CD8-positive, alpha-beta memory T cell (primary cell): Measurements from ENCODE around the gene FDXACB1. TPM values are rescaled to one million over a fixed set of nuclear protein-coding genes. Genes with fewer than 3 reads are reported as not detected.

Experiments
- CTCF ChIA-PET: fragments of 350-600 bp; sonication (Branson Sonifier 250); formaldehyde crosslinking; loops from one replicate; lab custom pipeline; 2021; ENCODE audit warnings: antibody characterized with exemption; lab: Charles Lee
- POLR2A ChIA-PET: fragments of 350-600 bp; sonication (Branson Sonifier 250); formaldehyde crosslinking; loops from one replicate; lab custom pipeline; 2021; ENCODE audit warnings: antibody characterized with exemption; lab: Charles Lee
- DNase-seq, 5 donors: peaks; one replicate each; pipeline versions ENCODE4 v3.0.0 to v3.0.0-alpha.2; 2020 to 2022; ENCODE audit warnings: mixed read lengths in 1 of 5
- H3K27ac ChIP-seq: one replicate; pipeline ENCODE4 v1.7.0; 2013; ENCODE audit warnings: low read depth, mild to moderate bottlenecking, low read length, moderate library complexity
- H3K27me3 ChIP-seq: 2 replicates; pipeline ENCODE4 v1.7.0; 2013; ENCODE audit warnings: low read length, mild to moderate bottlenecking; ENCODE audit not compliant: insufficient read depth, poor library complexity, severe bottlenecking
- H3K36me3 ChIP-seq: 2 replicates; pipeline ENCODE4 v1.7.0; 2013; ENCODE audit warnings: mild to moderate bottlenecking, low read length, moderate library complexity; ENCODE audit not compliant: insufficient read depth
- H3K4me1 ChIP-seq: 2 replicates; pipeline ENCODE4 v1.7.0; 2013; ENCODE audit warnings: mild to moderate bottlenecking, low read length, moderate library complexity; ENCODE audit not compliant: insufficient read depth
- H3K4me3 ChIP-seq: 2 replicates; pipeline ENCODE4 v1.7.0; 2013; ENCODE audit warnings: mild to moderate bottlenecking, low read length
- H3K9me3 ChIP-seq: 2 replicates; pipeline ENCODE4 v1.7.0; 2013; ENCODE audit warnings: mild to moderate bottlenecking, low read length
- H3K27ac Mint-ChIP-seq, 8 donors: one replicate each; pipeline ENCODE4 v1.8.0; 2020 to 2021; ENCODE audit warnings: mixed read lengths in 8 of 8, mild to moderate bottlenecking in 6 of 8, inconsistent platforms in 3 of 8, moderate library complexity in 3 of 8
- H3K27me3 Mint-ChIP-seq, 2 donors: one replicate each; pipeline ENCODE4 v1.8.0; 2020 to 2021; ENCODE audit warnings: mixed read lengths in 2 of 2, mild to moderate bottlenecking in 1 of 2, moderate library complexity in 1 of 2
- H3K36me3 Mint-ChIP-seq, 3 donors: one replicate each; pipeline ENCODE4 v1.8.0; 2020 to 2021; ENCODE audit warnings: mixed read lengths in 3 of 3, inconsistent platforms in 1 of 3, mild to moderate bottlenecking in 1 of 3
- H3K4me1 Mint-ChIP-seq, 3 donors: one replicate each; pipeline ENCODE4 v1.8.0; 2020 to 2021; ENCODE audit warnings: mixed read lengths in 3 of 3, inconsistent platforms in 1 of 3, mild to moderate bottlenecking in 1 of 3
- H3K4me3 Mint-ChIP-seq, 7 donors: one replicate each; pipeline ENCODE4 v1.8.0; 2020 to 2021; ENCODE audit warnings: mixed read lengths in 7 of 7, mild to moderate bottlenecking in 6 of 7, moderate library complexity in 4 of 7, inconsistent platforms in 2 of 7
- H3K9me3 Mint-ChIP-seq, 5 donors: one replicate each; pipeline ENCODE4 v1.8.0; 2020 to 2022; ENCODE audit warnings: mixed read lengths in 5 of 5, mild to moderate bottlenecking in 3 of 5, moderate library complexity in 2 of 5, inconsistent platforms in 1 of 5
- polyA plus RNA-seq: library from polyadenylated mRNA; unstranded; fragments of 300-500 nt; fragmentation: Illumina TruSeq; gene quantifications from one replicate; pipeline ENCODE4 v1.2.3, GENCODE V29; 2021
- total RNA-seq, 2 experiments: library from RNA; stranded (reverse); gene quantifications; one replicate each; pipeline ENCODE4 v1.2.3, GENCODE V29; 2021

The FDXACB1 gene, protein sequence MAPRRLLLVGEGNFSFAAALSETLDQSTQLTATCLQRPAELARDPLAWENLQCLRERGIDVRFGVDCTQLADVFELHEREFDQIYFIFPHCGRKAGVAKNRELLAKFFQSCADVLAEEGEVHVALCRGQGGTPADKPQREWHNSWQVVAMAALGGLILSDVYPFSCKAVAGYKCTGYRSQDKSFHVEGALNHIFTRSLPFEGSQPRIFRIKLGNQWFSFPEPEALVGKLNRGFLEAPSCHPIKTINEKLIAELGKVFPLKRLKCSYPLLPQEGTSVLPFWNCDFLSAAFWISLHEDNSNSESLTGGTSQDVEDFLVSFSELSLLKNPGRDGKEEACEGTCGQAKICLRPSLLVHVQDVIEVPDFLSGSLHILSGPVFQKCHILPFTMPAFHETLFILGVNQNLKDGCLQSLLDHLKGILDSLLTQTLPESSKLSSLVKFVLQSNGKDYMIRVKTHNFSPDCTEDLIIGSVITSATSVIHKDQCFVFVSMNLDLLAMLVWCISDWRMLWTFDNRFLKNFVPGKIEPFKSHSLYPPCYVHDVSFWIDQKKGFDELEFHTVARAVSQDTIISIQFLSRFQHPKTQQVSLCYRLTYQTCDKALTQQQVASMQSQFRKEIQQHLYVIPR
- total RNA-seq (10 to 100 TPM; 11.6 to 12.7 TPM), polyA plus RNA-seq (6.4 TPM)

DNA sequence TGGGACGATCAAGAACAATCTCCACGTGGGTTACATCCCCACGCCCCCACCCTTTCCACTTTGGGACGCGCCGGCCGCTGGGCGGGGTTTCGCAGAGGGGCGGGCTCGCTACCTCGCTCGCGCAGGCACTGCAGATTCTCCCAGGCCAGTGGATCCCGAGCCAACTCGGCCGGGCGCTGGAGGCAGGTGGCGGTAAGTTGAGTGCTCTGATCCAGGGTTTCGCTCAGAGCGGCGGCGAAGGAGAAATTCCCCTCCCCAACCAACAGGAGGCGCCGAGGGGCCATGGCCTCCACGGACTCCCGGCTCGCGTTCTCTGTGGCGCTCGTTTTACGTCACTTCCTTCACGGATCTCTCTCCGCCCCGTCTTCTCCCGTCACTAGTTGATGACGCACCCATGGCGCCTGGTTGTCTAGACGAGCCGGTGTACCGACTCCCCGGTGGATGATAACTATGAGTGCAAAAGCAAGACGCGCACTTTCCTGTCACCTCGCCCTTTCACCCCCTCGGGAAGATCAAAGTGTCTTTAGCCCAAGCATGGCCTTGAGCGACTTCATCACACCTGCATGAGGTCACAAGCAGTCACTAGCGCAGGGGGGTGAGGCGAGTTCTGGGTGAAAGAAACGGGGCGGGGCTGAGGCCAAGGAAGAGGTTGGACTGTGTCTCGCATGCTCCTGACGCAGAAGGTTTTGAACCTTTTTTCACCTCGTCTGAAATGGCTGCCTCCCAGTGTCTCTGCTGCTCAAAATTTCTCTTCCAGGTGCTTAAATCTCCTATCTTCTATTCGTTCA, at the start of gene FDXACB1, which contains the start of gene CFAP68:
Gene FDXACB1, minus strand, starts transcription at position 317 of the 788 bp plus-strand sequence. Its CDS starts 33 bp downstream, at position 284.
Gene CFAP68, plus strand, starts transcription at position 693 of the 788 bp plus-strand sequence. Its CDS starts 20 bp downstream, at position 713.
- Histone ChIP-seq H3K4me3 (peak within 1 kb of the TSS; percentile 84), H3K27ac (peak within 1 kb of the TSS; percentile 100), H3K4me1 (peaks cover 18% of the 10 kb centered on the region), H3K36me3 (no peaks in the 10 kb centered on the region), H3K9me3 (no peaks in the 10 kb centered on the region), H3K27me3 (no peaks in the 10 kb centered on the region)
- H3K36me3 Mint-ChIP-seq: peaks cover 7 to 49% (median 11%) of the 10 kb centered on the region in 3 donors
- POLR2A ChIA-PET: interaction anchor here (1.1 to 1.5 kb wide), 3 partner anchors 8 to 48 kb away, joined by 7 to 11 read pairs (median 8); partner anchors contain the start of gene ALG9
- peak within 1 kb of the TSS; percentile 88 to 98 (median 94) for H3K4me3 Mint-ChIP-seq
- H3K4me1 Mint-ChIP-seq: peaks cover 15 to 34% (median 17%) of the 10 kb centered on the region in 3 donors
- no peaks in the 10 kb centered on the region for H3K9me3 Mint-ChIP-seq
- peak; percentile 90 to 99 (median 97) for DNase-seq
- peak within 1 kb of the TSS; percentile 95 to 100 (median 100) for H3K27ac Mint-ChIP-seq
- no peaks in the 10 kb centered on the region for H3K27me3 Mint-ChIP-seq
- CTCF ChIA-PET: interaction anchor here (0.9 to 1.9 kb wide), 6 partner anchors 8 to 208 kb away, joined by 3 to 8 read pairs (median 4); partner anchors contain the start of genes ALG9, SDHD and TIMM8B

DNA sequence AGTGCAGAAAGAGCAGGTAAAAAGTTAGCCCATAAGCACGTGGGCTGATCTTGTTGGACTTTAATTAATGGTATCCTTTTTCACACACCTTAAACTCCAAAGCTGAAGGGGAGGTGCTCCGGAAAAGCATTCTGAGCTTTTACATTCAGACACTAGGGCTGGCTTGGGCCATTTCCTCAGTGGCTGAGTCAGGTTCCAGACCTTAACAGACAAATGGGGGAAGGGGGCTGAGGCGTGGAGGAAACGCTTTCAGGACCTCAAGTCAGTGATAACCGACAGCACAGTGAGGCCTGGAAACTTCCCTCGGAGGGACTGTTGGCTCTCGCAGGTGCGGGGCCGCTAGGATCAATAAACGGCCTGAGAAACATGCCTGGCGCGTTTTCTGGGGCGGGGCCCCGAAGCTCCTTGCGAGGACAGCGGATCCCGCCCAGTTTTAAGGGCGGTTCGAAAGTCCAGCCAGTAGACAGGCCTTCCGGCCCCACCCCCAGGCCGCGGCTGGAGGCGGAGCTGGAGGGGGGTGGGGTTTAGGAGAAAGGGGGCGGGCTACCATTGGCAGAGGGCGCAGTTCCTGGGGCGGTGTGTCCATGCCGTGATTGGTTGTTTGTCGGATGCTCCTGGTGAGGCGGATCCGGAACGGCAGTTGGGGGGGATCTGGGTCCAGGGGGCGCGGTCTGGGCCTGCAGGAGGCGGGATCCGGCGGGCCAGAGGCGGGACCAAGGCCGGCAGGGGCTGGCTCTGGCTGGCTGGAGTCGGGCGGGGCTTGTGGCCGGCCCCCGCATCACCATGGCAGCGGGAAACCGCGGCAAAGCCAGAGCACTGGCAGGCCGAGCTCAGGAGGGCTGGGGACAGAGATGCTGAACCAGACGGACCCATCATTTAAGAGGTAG, 47.8 kb upstream of the FDXACB1 start:
- ChIA-PET POLR2A (interaction anchor here (0.7 to 2.3 kb wide), 11 partner anchors 9 to 300 kb away, joined by 3 to 17 read pairs (median 4); partner anchors contain the start of genes ALG9, CFAP68, DIXDC1 and FDXACB1), CTCF (interaction anchor here (0.8 to 3.4 kb wide), 8 partner anchors 10 to 55 kb away, joined by 3 to 17 read pairs (median 8); partner anchors contain the start of genes ALG9, DIXDC1 and FDXACB1)
- peak; percentile 89 to 98 (median 96) for DNase-seq
- Histone ChIP-seq H3K9me3 (no peaks in the 10 kb centered on the region), H3K27ac (peak overlapping the region; percentile 80), H3K4me3 (peak overlapping the region; percentile 72), H3K4me1 (peaks cover 9% of the 10 kb centered on the region), H3K36me3 (no peaks in the 10 kb centered on the region), H3K27me3 (no peaks in the 10 kb centered on the region)
- Mint-ChIP-seq H3K9me3 (no peaks in the 10 kb centered on the region), H3K36me3 (no peaks in the 10 kb centered on the region), H3K27ac (peak overlapping the region; percentile 89 to 96 (median 95)), H3K4me3 (peak overlapping the region; percentile 84 to 92 (median 87)), H3K27me3 (peaks cover 3 to 5% of the 10 kb centered on the region in 2 donors), H3K4me1 (peaks cover 14 to 23% (median 15%) of the 10 kb centered on the region in 3 donors)

DNA sequence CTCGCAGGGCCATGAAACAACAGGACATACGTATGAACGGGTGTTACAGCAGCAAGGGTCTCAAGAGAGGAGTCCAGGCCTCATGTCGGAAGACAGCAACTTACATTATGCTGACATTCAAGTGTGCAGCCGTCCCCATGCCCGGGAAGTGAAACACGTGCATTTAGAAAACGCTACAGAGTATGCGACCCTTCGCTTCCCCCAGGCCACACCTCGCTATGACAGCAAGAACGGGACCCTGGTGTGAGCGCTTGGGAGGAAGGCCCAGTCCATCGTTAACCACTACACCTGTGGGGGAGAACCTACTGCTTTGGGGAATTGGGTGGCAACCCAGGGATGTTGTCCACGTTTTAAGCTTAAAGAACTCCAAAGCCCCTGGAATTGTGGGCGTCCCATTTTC, 47.0 kb upstream of the FDXACB1 start:
- H3K27ac ChIP-seq: peak overlapping the region; percentile 80
- no peak for DNase-seq
- peak overlapping the region in 6 of 7 donors; percentile 69 to 89 (median 86) for H3K4me3 Mint-ChIP-seq
- H3K27me3 Mint-ChIP-seq: peaks cover 3 to 6% of the 10 kb centered on the region in 2 donors
- no peak overlapping the region for H3K4me3 ChIP-seq
- peaks cover 7% of the 10 kb centered on the region for H3K4me1 ChIP-seq
- H3K27ac Mint-ChIP-seq: peak overlapping the region; percentile 73 to 96 (median 90)
- no peaks in the 10 kb centered on the region for H3K36me3 ChIP-seq
- ChIA-PET POLR2A (interaction anchor here (1.0 to 2.3 kb wide), 7 partner anchors 9 to 159 kb away, joined by 3 to 17 read pairs (median 9); partner anchors contain the start of genes ALG9, CFAP68 and DIXDC1), CTCF (interaction anchor here (1.0 to 3.4 kb wide), 6 partner anchors 9 to 56 kb away, joined by 4 to 17 read pairs (median 10); partner anchors contain the start of genes ALG9, DIXDC1 and FDXACB1)
- H3K36me3 Mint-ChIP-seq: no peaks in the 10 kb centered on the region
- H3K27me3 ChIP-seq: no peaks in the 10 kb centered on the region
- H3K4me1 Mint-ChIP-seq: peaks cover 14 to 21% (median 15%) of the 10 kb centered on the region in 3 donors
- no peaks in the 10 kb centered on the region for H3K9me3 ChIP-seq
- no peaks in the 10 kb centered on the region for H3K9me3 Mint-ChIP-seq

DNA sequence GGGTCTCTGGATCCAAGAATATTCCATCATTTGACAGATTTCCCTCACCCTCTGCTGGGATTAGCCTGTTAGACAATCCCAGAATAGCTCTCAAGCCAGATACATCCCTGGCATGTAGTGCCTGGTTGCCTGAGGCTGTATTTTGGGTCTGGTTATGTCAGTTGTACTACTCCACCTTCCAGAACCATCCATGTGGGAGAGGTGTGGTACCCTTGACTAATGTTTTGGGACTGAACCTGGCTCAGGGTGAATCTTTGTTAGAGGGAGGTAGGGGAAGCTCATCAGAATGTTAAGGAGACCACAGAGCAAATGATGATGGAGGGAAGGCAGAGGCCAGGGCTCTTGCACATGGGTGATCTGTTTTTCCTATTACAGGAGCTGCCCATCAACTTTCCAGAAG, 45.0 kb upstream of the FDXACB1 start:
- Histone ChIP-seq H3K4me1 (peaks cover 7% of the 10 kb centered on the region), H3K27ac (no peak overlapping the region), H3K27me3 (no peaks in the 10 kb centered on the region), H3K9me3 (no peaks in the 10 kb centered on the region), H3K36me3 (no peaks in the 10 kb centered on the region), H3K4me3 (no peak overlapping the region)
- H3K27ac Mint-ChIP-seq: peak overlapping the region in 3 of 8 donors; percentile 18 to 84 (median 64)
- peaks cover 5 to 13% of the 10 kb centered on the region in 2 donors for H3K27me3 Mint-ChIP-seq
- H3K4me3 Mint-ChIP-seq: peak overlapping the region in 1 of 7 donors; percentile 87
- H3K9me3 Mint-ChIP-seq: no peaks in the 10 kb centered on the region
- DNase-seq: no peak
- POLR2A ChIA-PET: no interaction called here
- CTCF ChIA-PET: no interaction called here
- H3K36me3 Mint-ChIP-seq: no peaks in the 10 kb centered on the region
- peaks cover 14 to 21% (median 15%) of the 10 kb centered on the region in 3 donors for H3K4me1 Mint-ChIP-seq

DNA sequence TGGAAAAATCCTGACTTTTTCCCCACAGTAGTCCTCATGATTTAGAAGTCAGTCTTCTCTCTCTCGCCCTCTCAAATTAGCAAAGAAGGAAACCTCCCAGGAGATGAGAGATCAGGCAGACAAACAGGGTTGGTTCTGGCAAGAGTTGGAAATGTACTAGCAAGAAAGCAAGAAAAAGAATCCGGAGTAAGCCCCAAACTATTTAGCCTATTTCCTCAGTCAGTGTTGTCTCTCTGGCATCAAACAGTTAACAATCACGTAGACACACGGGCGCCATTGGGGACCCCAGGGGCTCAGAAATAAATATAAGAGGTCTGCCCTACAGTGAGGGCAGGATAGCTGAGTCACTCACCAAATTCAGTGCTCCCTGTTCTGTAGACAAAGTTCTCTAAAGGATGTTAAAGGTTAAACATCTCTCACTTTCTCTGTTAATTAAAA, 44.4 kb upstream of the FDXACB1 start:
- ChIA-PET POLR2A (no interaction called here), CTCF (no interaction called here)
- Histone ChIP-seq H3K27ac (no peak overlapping the region), H3K4me3 (no peak overlapping the region), H3K27me3 (no peaks in the 10 kb centered on the region), H3K9me3 (no peaks in the 10 kb centered on the region), H3K4me1 (peaks cover 7% of the 10 kb centered on the region), H3K36me3 (no peaks in the 10 kb centered on the region)
- Mint-ChIP-seq H3K4me3 (peak overlapping the region in 1 of 7 donors; percentile 55), H3K27ac (no peak overlapping the region), H3K36me3 (no peaks in the 10 kb centered on the region), H3K27me3 (peaks cover 6 to 14% of the 10 kb centered on the region in 2 donors), H3K9me3 (no peaks in the 10 kb centered on the region), H3K4me1 (peaks cover 14 to 21% (median 15%) of the 10 kb centered on the region in 3 donors)
- no peak for DNase-seq

DNA sequence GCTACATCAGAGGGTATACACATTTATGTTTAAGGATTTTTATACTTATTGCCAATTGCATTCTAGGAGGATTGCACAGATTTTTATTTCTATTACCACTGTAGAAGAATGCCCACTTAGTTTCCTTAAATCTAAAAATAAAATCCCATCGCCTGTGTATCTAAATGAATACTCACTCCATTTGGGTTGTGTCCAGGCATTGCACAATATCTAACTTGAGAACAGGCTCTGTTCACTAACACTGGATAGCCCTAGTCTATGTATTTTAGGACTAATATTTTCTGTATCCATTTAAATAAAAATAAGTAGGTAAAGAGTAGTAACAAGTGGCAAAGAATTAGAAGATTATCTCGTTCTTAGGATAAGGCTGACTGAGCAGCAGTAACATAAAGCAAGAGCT, 43.8 kb upstream of the FDXACB1 start:
- DNase-seq: no peak
- Histone ChIP-seq H3K4me3 (no peak overlapping the region), H3K36me3 (no peaks in the 10 kb centered on the region), H3K27me3 (no peaks in the 10 kb centered on the region), H3K4me1 (peaks cover 7% of the 10 kb centered on the region), H3K9me3 (no peaks in the 10 kb centered on the region), H3K27ac (no peak overlapping the region)
- H3K4me1 Mint-ChIP-seq: peaks cover 14 to 21% (median 15%) of the 10 kb centered on the region in 3 donors
- ChIA-PET CTCF (no interaction called here), POLR2A (no interaction called here)
- H3K27ac Mint-ChIP-seq: no peak overlapping the region
- no peak overlapping the region for H3K4me3 Mint-ChIP-seq
- H3K36me3 Mint-ChIP-seq: no peaks in the 10 kb centered on the region
- no peaks in the 10 kb centered on the region for H3K9me3 Mint-ChIP-seq
- peaks cover 6 to 19% of the 10 kb centered on the region in 2 donors for H3K27me3 Mint-ChIP-seq
